Activated T-cell treated with anti-CD3 and anti-CD28 coated beads, Interleukin-2, amount 50 U/mL, for 24 hours (primary cell): ENCODE results near the gene TRIP10.

Experiments used
- DNase-seq: peaks from one replicate; pipeline ENCODE4 v3.0.0-alpha.2; 2020
- H3K27ac Mint-ChIP-seq: 2 replicates; pipeline ENCODE4 v1.8.0; 2020; ENCODE audit warnings: mild to moderate bottlenecking, mixed read lengths
- H3K27me3 Mint-ChIP-seq: 2 replicates; pipeline ENCODE4 v1.8.0; 2020; ENCODE audit warnings: mixed read lengths
- H3K36me3 Mint-ChIP-seq: 2 replicates; pipeline ENCODE4 v1.8.0; 2020; ENCODE audit warnings: low read depth, mixed read lengths
- H3K4me1 Mint-ChIP-seq: 2 replicates; pipeline ENCODE4 v1.8.0; 2020; ENCODE audit warnings: low read depth, mixed read lengths
- H3K4me3 Mint-ChIP-seq: 2 replicates; pipeline ENCODE4 v1.8.0; 2020; ENCODE audit warnings: mild to moderate bottlenecking, moderate library complexity, mixed read lengths
- H3K9me3 Mint-ChIP-seq: 2 replicates; pipeline ENCODE4 v1.8.0; 2020; ENCODE audit warnings: mixed read lengths

TRIP10 gene

GRCh38 chr19:6739390-6739882 is at the start of gene TRIP10:
TRIP10 (plus strand) TSS chr19:6739680; CDS start chr19:6739762, 82 bp downstream.
- Mint-ChIP-seq H3K27me3 (no peaks in the 10 kb centered on the region), H3K9me3 (no peaks in the 10 kb centered on the region), H3K4me1 (peaks cover 42% of the 10 kb centered on the region), H3K27ac (peak within 1 kb of the TSS; percentile 96), H3K36me3 (peaks cover 53% of the 10 kb centered on the region), H3K4me3 (peak within 1 kb of the TSS; percentile 97)
- DNase-seq = peak; percentile 92

DNA sequence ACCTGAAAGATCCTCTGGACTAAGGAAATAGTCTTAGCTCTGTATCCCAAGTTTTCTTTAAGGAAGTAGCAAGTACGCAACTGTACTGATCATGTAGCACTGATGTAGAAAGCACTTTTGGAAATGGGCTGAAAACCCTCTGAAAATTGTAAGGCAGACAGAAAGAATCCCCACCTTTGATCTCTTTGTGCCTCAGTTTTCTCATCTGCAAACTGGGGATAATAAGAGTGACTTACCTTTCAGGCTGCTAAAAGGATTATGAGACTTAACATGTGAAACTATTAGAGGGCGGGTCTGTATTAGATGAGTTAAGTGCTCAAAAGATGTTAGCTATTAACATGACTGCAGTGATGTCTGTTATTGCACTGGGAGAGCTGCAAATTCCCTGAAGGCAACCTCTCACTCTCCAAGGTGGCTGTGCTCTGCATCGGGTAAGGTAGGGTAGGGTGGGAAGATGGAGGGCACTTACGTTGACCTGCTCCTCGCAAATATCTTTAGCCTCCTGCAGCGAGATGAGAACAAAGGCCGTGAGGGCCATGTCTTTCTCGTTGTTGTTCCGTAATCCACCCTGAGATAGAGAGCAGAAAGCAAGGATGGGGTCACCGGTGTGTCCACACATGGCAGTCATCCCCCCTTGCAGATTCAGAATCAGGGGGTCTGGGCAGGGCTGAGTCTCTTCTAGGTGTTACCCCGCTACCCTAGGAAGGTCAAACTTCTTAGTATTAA is 49.2 kb upstream of the TRIP10 start:
- H3K9me3 Mint-ChIP-seq = peaks cover 4% of the 10 kb centered on the region
- no peak overlapping the region for H3K4me3 Mint-ChIP-seq
- H3K27me3 Mint-ChIP-seq = no peaks in the 10 kb centered on the region
- no peak overlapping the region for H3K27ac Mint-ChIP-seq
- H3K36me3 Mint-ChIP-seq = no peaks in the 10 kb centered on the region
- no peak for DNase-seq
- peaks cover 10% of the 10 kb centered on the region for H3K4me1 Mint-ChIP-seq

DNA sequence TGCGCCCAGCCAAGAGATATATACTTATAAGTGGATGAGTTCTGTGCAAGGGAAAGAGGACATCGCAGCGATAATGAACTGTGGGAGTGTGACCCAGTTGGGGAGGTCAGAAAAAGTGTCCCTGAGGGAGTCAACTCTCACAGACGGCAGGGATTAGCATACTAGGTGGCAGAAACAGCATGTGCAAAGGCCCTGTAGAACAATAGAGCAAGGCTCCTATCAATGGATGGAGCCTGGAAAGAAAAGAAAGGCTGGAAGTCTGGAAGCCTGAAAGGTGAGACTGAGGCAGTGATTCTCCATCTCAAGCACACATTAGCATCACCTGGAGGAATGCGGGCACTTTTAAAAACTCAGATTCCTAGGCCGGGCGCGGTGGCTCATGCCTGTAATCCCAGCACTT is 48.1 kb upstream of the TRIP10 start:
- Mint-ChIP-seq H3K27me3 (no peaks in the 10 kb centered on the region), H3K9me3 (peaks cover 4% of the 10 kb centered on the region), H3K36me3 (no peaks in the 10 kb centered on the region), H3K27ac (no peak overlapping the region), H3K4me1 (peaks cover 10% of the 10 kb centered on the region), H3K4me3 (no peak overlapping the region)
- no peak for DNase-seq

GRCh38 chr19:6692027-6692426 is 47.5 kb upstream of the TRIP10 start:
- DNase-seq = no peak
- H3K27me3 Mint-ChIP-seq = no peaks in the 10 kb centered on the region
- H3K27ac Mint-ChIP-seq = no peak overlapping the region
- no peak overlapping the region for H3K4me3 Mint-ChIP-seq
- H3K9me3 Mint-ChIP-seq = peaks cover 4% of the 10 kb centered on the region
- H3K36me3 Mint-ChIP-seq = no peaks in the 10 kb centered on the region
- peaks cover 8% of the 10 kb centered on the region for H3K4me1 Mint-ChIP-seq

GRCh38 chr19:6693056-6693471 is 46.4 kb upstream of the TRIP10 start:
- DNase-seq = no peak
- no peak overlapping the region for H3K27ac Mint-ChIP-seq
- no peak overlapping the region for H3K4me3 Mint-ChIP-seq
- peaks cover 4% of the 10 kb centered on the region for H3K9me3 Mint-ChIP-seq
- no peaks in the 10 kb centered on the region for H3K36me3 Mint-ChIP-seq
- no peaks in the 10 kb centered on the region for H3K27me3 Mint-ChIP-seq
- H3K4me1 Mint-ChIP-seq = peaks cover 8% of the 10 kb centered on the region

DNA sequence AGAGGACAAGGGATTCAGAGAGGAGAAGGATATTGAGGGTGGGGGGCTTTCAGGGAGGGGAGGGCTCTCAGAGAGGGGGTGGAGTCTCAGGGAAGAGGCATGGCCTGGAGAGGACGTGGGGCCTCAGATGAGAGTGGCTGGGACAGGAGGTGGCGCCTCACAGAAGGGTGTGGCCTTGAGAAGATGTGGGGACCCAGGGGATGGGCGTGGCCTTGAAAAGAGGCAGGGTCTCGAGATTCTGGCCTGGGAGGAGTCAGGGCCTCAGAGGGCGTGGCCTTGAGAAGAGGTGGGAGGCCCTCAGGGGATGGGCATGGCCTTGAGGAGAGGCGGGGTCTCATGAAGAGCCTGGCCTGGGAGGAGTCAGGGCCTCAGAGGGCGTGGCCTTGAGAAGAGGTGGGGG is 45.8 kb upstream of the TRIP10 start:
- H3K9me3 Mint-ChIP-seq = peaks cover 2% of the 10 kb centered on the region
- no peak overlapping the region for H3K27ac Mint-ChIP-seq
- no peaks in the 10 kb centered on the region for H3K27me3 Mint-ChIP-seq
- no peak for DNase-seq
- H3K36me3 Mint-ChIP-seq = no peaks in the 10 kb centered on the region
- H3K4me1 Mint-ChIP-seq = peaks cover 7% of the 10 kb centered on the region
- H3K4me3 Mint-ChIP-seq = no peak overlapping the region

DNA sequence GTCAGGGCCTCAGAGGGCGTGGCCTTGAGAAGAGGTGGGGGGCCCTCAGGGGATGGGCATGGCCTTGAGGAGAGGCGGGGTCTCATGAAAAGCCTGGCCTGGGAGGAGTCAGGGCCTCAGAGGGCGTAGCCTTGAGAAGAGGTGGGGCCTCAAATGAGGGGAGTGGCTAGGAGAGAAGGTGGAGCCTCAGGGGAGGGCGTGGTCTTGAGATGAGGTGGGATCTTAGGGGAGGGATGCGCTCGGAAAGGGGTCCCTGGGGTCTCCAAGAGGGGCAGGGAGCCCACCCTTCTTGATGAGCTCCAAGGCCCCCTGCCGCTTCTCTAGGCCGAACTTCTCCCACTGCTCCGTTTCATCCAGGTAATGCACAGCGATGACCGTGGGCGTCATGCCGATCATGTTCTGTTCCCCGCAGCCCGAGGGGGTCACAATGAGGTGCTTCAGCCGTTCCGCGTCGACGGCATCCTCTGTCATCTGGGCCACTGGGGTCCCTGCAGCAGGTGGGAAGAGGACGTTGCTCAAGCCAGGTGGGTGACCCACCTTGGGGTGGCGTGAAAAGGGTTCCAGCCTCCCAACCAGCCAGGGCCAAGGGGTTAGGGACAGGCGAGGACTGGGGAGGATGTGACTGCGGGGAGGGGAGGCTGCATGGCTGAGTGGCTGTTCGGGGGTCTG is 45.2 kb upstream of the TRIP10 start:
- H3K4me1 Mint-ChIP-seq = peaks cover 5% of the 10 kb centered on the region
- no peaks in the 10 kb centered on the region for H3K36me3 Mint-ChIP-seq
- no peak for DNase-seq
- no peaks in the 10 kb centered on the region for H3K27me3 Mint-ChIP-seq
- no peak overlapping the region for H3K27ac Mint-ChIP-seq
- H3K4me3 Mint-ChIP-seq = no peak overlapping the region
- no peaks in the 10 kb centered on the region for H3K9me3 Mint-ChIP-seq

DNA sequence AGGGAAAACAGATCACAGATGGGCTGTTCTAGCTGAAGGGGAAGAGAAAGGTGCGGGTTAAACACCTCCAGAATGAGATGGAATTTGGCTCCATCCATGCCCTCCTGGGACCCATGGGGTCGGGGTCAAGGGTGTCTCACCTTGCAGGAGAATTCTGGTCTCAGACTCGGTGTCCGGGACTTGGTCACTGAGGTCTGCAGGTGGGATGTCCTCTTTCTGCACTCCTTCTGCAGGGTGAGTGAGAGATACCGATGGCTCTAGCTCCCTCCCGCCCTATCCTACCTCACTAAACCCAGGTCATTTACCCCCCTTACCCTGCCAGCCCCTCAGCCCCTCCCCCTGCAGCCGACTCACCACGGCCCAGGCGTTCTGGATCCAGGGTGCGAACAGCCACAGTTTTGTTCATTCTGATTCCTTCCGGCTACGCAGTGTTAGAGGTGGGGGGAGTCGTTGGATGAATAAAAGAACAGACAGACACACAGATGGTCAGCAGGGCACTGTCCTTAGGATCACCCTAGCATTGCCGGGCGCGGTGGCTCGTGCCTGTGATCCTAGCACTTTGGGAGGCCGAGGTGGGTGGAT is 43.1 kb upstream of the TRIP10 start:
- no peak overlapping the region for H3K27ac Mint-ChIP-seq
- H3K27me3 Mint-ChIP-seq = no peaks in the 10 kb centered on the region
- no peaks in the 10 kb centered on the region for H3K9me3 Mint-ChIP-seq
- H3K4me1 Mint-ChIP-seq = peaks cover 5% of the 10 kb centered on the region
- H3K36me3 Mint-ChIP-seq = no peaks in the 10 kb centered on the region
- H3K4me3 Mint-ChIP-seq = no peak overlapping the region
- no peak for DNase-seq

DNA sequence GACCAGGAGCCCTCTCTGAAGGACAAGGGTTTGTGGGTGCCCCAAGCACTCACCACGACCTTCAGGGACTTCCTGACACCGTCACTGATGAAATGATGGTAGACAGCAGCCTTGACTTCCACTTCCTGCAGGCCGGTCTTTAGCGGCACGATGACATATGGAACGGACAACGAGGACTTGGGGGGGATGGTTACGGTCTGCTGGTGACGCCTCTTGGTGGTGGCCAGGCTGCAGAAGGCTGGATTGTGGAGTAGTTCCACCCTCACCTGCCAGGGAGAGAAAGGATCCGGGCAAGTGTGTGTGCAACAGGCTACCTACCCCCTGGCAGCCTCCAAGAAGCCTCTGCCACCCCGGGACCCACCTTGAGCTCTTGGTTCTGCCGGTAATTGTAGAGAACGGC is 42.2 kb upstream of the TRIP10 start:
- H3K4me1 Mint-ChIP-seq = peaks cover 5% of the 10 kb centered on the region
- H3K4me3 Mint-ChIP-seq = no peak overlapping the region
- H3K27me3 Mint-ChIP-seq = no peaks in the 10 kb centered on the region
- no peak overlapping the region for H3K27ac Mint-ChIP-seq
- H3K9me3 Mint-ChIP-seq = no peaks in the 10 kb centered on the region
- H3K36me3 Mint-ChIP-seq = no peaks in the 10 kb centered on the region
- DNase-seq = no peak

- H3K27ac Mint-ChIP-seq = no peak overlapping the region
- H3K4me3 Mint-ChIP-seq = no peak overlapping the region
- peaks cover 5% of the 10 kb centered on the region for H3K4me1 Mint-ChIP-seq
- H3K36me3 Mint-ChIP-seq = no peaks in the 10 kb centered on the region
- H3K27me3 Mint-ChIP-seq = no peaks in the 10 kb centered on the region
- DNase-seq = no peak
- H3K9me3 Mint-ChIP-seq = no peaks in the 10 kb centered on the region
Observed at GRCh38 chr19:6699935-6700334, 39.5 kb upstream of the TRIP10 start.

DNA sequence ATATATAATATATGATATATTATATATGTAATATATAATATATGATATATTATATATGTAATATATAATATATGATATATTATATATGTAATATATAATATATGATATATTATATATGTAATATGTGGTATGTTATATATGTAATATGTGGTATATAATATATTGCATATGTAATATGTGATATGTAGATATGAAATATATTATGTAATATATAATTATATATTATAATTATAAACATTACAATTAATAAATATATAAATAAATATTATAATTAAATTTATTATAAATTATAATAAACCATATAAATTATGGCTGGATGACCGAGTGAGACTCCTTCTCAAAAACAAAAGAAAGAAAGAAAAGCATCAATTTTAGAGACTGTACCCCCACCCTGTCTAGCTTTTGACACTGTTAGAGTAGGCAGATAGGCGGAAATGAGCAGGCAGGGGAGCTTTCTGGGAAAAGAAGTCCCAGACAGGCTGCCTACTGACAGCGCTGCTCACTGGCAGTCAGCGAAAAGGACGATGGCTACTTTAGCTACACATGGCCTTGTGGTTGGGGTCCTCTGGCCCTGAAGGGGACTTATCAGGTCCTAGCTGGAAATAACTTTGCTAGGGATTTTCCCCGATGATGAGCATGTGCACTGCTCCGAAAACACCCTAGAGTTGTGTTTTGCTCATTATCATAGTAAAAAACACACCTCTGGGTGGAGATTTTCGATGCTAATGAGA is 38.7 kb upstream of the TRIP10 start:
- DNase-seq = no peak
- H3K9me3 Mint-ChIP-seq = no peaks in the 10 kb centered on the region
- no peaks in the 10 kb centered on the region for H3K36me3 Mint-ChIP-seq
- H3K27me3 Mint-ChIP-seq = no peaks in the 10 kb centered on the region
- H3K4me1 Mint-ChIP-seq = peaks cover 5% of the 10 kb centered on the region
- no peak overlapping the region for H3K27ac Mint-ChIP-seq
- H3K4me3 Mint-ChIP-seq = no peak overlapping the region

- no peak overlapping the region for H3K27ac Mint-ChIP-seq
- peaks cover 27% of the 10 kb centered on the region for H3K27me3 Mint-ChIP-seq
Observed at GRCh38 chr19:6705931-6706632, 33.4 kb upstream of the TRIP10 start.

DNA sequence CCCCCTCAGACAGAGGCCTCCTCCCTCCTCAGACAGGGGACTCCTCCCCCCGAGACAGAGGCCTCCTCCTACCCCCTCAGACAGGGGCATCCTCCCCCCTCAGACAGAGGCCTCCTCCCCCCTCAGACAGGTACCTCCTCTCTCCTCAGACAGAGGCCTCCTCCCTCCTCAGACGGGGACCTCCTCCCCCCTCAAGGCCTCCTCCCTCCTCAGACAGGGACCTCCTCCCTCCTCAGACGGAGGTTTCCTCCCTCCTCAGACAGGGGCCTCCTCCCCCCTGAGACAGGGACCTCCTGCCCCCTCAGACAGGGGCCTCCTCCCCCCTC is 32.9 kb upstream of the TRIP10 start:
- H3K27me3 Mint-ChIP-seq = peaks cover 32% of the 10 kb centered on the region
- no peaks in the 10 kb centered on the region for H3K9me3 Mint-ChIP-seq
- no peaks in the 10 kb centered on the region for H3K36me3 Mint-ChIP-seq
- no peak overlapping the region for H3K27ac Mint-ChIP-seq
- H3K4me3 Mint-ChIP-seq = no peak overlapping the region
- DNase-seq = no peak
- H3K4me1 Mint-ChIP-seq = peaks cover 9% of the 10 kb centered on the region

More at GRCh38 chr19:6705931-6706632, 33.4 kb upstream of the TRIP10 start:
- Mint-ChIP-seq H3K4me1 (peaks cover 9% of the 10 kb centered on the region), H3K4me3 (no peak overlapping the region), H3K36me3 (no peaks in the 10 kb centered on the region), H3K9me3 (no peaks in the 10 kb centered on the region)
- DNase-seq = no peak

- Mint-ChIP-seq H3K27me3 (peaks cover 34% of the 10 kb centered on the region), H3K4me1 (peaks cover 9% of the 10 kb centered on the region), H3K9me3 (no peaks in the 10 kb centered on the region), H3K27ac (no peak overlapping the region), H3K36me3 (no peaks in the 10 kb centered on the region), H3K4me3 (no peak overlapping the region)
- DNase-seq = no peak
Observed at GRCh38 chr19:6707011-6707657, 32.3 kb upstream of the TRIP10 start.
